PC-9 (cell line): Measurements from ENCODE around the gene MBP.

Experiments
- CTCF ChIP-seq: fragments of 200-600 bp; sonication (generic); conservative IDR thresholded peaks from 2 replicates; pipeline ENCODE4 v1.6.1; 2017; ENCODE audit warnings: mixed run types, antibody characterized with exemption, mild to moderate bottlenecking, moderate library complexity
- EZH2 ChIP-seq: fragments of 200-600 bp; sonication (generic); IDR thresholded peaks from 2 replicates; pipeline ENCODE4 v1.8.0; 2017; ENCODE audit warnings: antibody characterized with exemption, low read depth

- TF ChIP-seq CTCF, result no peak
- TF ChIP-seq EZH2, result no peak
Measured at GRCh38 chr18:77173275-77174030, 40.9 kb upstream of the MBP start.
